GM12865 (cell line): ENCODE results near the gene IDH2.

Source experiments
- DNase-seq: peaks from one replicate; pipeline ENCODE4 v3.0.0; 2010; ENCODE audit warnings: low read depth
- H3K4me3 ChIP-seq: 2 replicates; pipeline ENCODE4 v1.5.1; 2011; ENCODE audit warnings: mild to moderate bottlenecking, low read depth, low read length, control low read depth
- CTCF ChIP-seq: IDR thresholded peaks from 2 replicates; pipeline ENCODE4 v1.5.1; 2011; ENCODE audit warnings: low read length, control low read depth, low read depth, inconsistent platforms; ENCODE audit not compliant: insufficient read depth; ENCODE audit errors: missing control alignments

Gene IDH2

GRCh38 chr15:90126596-90127435 lies 24.5 kb upstream of the IDH2 start:
- no peak for TF ChIP-seq CTCF
- DNase-seq: no peak
- no peak overlapping the region for H3K4me3 ChIP-seq

GRCh38 chr15:90126022-90126421 lies 23.8 kb upstream of the IDH2 start:
- TF ChIP-seq CTCF: no peak
- no peak overlapping the region for H3K4me3 ChIP-seq
- no peak for DNase-seq

GRCh38 chr15:90124507-90124906 lies 22.2 kb upstream of the IDH2 start:
- no peak overlapping the region for H3K4me3 ChIP-seq
- DNase-seq: no peak
- TF ChIP-seq CTCF: no peak

GRCh38 chr15:90121086-90121485 lies 18.8 kb upstream of the IDH2 start:
- TF ChIP-seq CTCF: no peak
- no peak overlapping the region for H3K4me3 ChIP-seq
- no peak for DNase-seq

GRCh38 chr15:90119367-90119766 lies 17.1 kb upstream of the IDH2 start:
- no peak for TF ChIP-seq CTCF
- H3K4me3 ChIP-seq: no peak overlapping the region
- no peak for DNase-seq

- no peak overlapping the region for H3K4me3 ChIP-seq
- DNase-seq: no peak
- no peak for TF ChIP-seq CTCF
Observed at GRCh38 chr15:90115783-90116182, 13.5 kb upstream of the IDH2 start.

GRCh38 chr15:90114451-90114901 lies 12.2 kb upstream of the IDH2 start:
- DNase-seq: no peak
- no peak for TF ChIP-seq CTCF
- no peak overlapping the region for H3K4me3 ChIP-seq
